ENCODE data around the gene SRPRB.

- TF ChIP-seq CTCF (conservative IDR thresholded peaks at IDR 0.05; ENCODE audit: low read depth, low read length) (no peak), EZH2phosphoT487 (IDR thresholded peaks at IDR 0.05; ENCODE audit: borderline replicate concordance, low read length) (no peak), EZH2 (IDR thresholded peaks at IDR 0.05; ENCODE audit: low read length, unreplicated experiment) (no peak)
These were observed 29.2 kb downstream of the SRPRB start for GRCh38 chr3:133834621-133835417.

Data from PC-3 (cell line).